Lower lobe of right lung (tissue), 2 donors: ENCODE measurements around the gene STX2. TPM values are rescaled to one million over a fixed set of nuclear protein-coding genes. Genes with fewer than 3 reads are reported as not detected.
"Not testable (repeated sequence)": the region's sequence is repeated elsewhere in the genome, so short reads cannot be mapped to it uniquely, and the experiment has no call there.

Experiments used
- ATAC-seq, 2 donors: fragments of 200-7000 bp; cut with Tn5 transposase; one replicate each; pipeline ENCODE4 v1.9.1; 2020 to 2022; ENCODE audit warnings: mild to moderate bottlenecking in 2 of 2, moderate library complexity in 2 of 2
- DNase-seq: peaks from one replicate; pipeline ENCODE4 v3.0.0-alpha.2; 2020
- H3K27ac ChIP-seq: fragments of 200-600 bp; one replicate; pipeline ENCODE4 v1.8.0; 2022
- H3K27me3 ChIP-seq: fragments of 200-600 bp; one replicate; pipeline ENCODE4 v1.8.0; 2022; ENCODE audit warnings: low read depth
- H3K36me3 ChIP-seq: fragments of 200-600 bp; one replicate; pipeline ENCODE4 v1.8.0; 2022; ENCODE audit warnings: mild to moderate bottlenecking
- H3K4me1 ChIP-seq: fragments of 200-600 bp; one replicate; pipeline ENCODE4 v1.8.0; 2022
- H3K4me3 ChIP-seq: fragments of 200-600 bp; one replicate; pipeline ENCODE4 v1.8.0; 2022; ENCODE audit warnings: mild to moderate bottlenecking
- H3K9me3 ChIP-seq: fragments of 200-600 bp; one replicate; pipeline ENCODE4 v1.8.0; 2022
- intact Hi-C: fragments of 100-400 bp; cut with DNase I; formaldehyde crosslinking; loops from one replicate; pipeline ENCODE4 v1.11.0; 2022
- total RNA-seq: library from RNA; stranded (reverse); fragmentation: NEBNext Ultra II Directional; extraction: Animal tissue kit (Norgen Biotek cat#: 25700); gene quantifications from one replicate; pipeline ENCODE4 v1.2.1, GENCODE V29; 2021
- TF ChIP-seq, protein P1 (sequence below): fragments of 200-600 bp; IDR thresholded peaks from one replicate; pipeline ENCODE4 v1.8.0; 2022; ENCODE audit warnings: antibody characterized with exemption, mild to moderate bottlenecking
- donor health status: DM: no; HTN: yes; CAD: no; lungs with severe emphysema.

STX2 gene
- total RNA-seq, 1 donor from 2014 or later = 24.6 TPM

DNA sequence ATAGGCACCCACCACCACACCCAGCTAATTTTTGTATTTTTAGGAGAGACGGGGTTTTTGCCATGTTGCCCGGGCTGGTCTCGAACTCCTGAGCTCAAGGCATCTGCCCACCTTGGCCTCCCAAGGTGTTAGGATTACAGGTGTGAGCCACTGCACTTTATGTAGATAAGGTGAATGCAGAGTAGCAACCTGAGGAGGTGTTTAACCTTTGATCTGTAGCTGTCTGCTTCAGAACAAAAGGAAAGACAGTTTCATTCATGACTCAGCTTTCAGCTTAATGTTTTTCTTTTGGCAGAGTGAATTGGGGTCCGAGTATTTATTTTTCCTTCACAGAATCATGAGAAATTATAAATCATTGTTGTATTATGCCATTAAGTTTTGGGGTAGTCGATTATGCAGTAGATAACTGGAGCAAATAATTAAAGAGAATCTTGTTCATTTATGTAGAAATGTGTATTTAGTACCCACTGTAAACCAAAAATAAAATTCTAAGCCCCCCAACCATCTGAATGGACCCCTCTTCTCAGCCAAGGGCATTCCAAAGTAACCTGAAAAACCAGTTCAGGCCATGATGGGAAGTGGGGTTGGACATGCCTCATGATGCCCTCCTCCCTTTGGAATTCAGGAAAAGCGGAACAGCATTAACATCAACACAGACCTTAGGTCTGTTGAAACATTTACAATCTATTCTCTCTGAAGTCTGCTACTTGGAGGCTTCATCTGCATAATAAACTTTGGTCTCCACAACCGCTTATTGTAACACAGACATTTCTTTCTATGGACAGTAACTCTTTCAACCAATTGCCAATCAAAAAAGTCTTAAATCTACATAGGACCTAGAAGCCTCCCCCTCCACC is 10.7 kb upstream of the STX2 start:
- H3K4me1 ChIP-seq = no peaks in the 10 kb centered on the region
- H3K4me3 ChIP-seq = no peak overlapping the region
- no peaks in the 10 kb centered on the region for H3K27me3 ChIP-seq
- TF ChIP-seq, protein P1, sequence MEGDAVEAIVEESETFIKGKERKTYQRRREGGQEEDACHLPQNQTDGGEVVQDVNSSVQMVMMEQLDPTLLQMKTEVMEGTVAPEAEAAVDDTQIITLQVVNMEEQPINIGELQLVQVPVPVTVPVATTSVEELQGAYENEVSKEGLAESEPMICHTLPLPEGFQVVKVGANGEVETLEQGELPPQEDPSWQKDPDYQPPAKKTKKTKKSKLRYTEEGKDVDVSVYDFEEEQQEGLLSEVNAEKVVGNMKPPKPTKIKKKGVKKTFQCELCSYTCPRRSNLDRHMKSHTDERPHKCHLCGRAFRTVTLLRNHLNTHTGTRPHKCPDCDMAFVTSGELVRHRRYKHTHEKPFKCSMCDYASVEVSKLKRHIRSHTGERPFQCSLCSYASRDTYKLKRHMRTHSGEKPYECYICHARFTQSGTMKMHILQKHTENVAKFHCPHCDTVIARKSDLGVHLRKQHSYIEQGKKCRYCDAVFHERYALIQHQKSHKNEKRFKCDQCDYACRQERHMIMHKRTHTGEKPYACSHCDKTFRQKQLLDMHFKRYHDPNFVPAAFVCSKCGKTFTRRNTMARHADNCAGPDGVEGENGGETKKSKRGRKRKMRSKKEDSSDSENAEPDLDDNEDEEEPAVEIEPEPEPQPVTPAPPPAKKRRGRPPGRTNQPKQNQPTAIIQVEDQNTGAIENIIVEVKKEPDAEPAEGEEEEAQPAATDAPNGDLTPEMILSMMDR = no peak
- no peaks in the 10 kb centered on the region for H3K9me3 ChIP-seq
- H3K36me3 ChIP-seq = no peaks in the 10 kb centered on the region
- intact Hi-C loops = no loop called here
- ATAC-seq (peak in 1 of 2 donors; percentile 63), DNase-seq (no peak)
- H3K27ac ChIP-seq = no peak overlapping the region

DNA sequence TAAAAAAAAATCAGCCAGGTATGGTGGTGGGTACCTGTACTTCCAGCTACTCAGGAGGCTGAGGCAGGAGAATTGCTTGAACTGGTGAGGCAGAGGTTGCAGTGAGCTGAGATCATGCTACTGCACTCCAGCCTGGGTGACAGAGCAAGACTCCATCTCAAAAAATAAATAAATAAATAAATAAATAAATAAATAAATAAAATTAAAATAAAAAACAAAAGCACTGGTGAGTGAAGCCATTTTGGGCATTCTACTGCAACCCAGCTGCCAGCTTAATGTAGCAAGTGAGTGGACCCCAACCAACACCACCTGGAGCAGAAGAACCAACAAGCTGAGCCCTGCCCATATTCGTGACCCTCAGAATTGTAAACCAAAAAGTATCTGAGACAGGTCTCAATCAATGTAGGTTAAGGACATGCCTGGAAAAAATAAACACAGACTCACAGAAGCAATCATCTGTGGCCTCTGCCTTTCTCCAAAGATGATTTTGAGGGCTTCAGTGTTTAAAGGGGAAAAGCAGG is 9.8 kb upstream of the STX2 start:
- ATAC-seq, H3K4me1 ChIP-seq, H3K27me3 ChIP-seq, H3K4me3 ChIP-seq, H3K36me3 ChIP-seq, intact Hi-C loops, DNase-seq, H3K27ac ChIP-seq, H3K9me3 ChIP-seq: not testable (repeated sequence)

DNA sequence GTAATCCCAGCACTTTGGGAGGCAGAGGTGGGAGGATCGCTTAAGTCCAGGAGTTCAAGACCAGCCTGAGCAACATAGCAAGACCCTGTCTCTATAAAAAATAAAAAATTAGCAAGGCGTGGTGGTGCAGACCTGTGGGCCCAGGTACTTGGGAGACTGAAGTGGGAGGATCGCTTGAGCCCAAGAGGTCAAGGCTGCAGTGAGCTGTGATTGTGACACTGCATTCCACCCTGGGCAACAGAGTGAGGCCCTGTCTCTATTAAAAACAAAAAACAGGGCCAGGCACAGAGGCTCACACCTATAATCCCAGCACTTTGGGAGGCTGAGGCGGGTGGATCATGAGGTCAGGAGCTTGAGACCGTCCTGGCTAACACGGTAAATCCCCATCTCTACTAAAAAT is 9.1 kb upstream of the STX2 start:
- H3K9me3 ChIP-seq, DNase-seq, H3K4me1 ChIP-seq, H3K27me3 ChIP-seq, H3K27ac ChIP-seq, ATAC-seq, H3K4me3 ChIP-seq, H3K36me3 ChIP-seq, intact Hi-C loops: not testable (repeated sequence)

DNA sequence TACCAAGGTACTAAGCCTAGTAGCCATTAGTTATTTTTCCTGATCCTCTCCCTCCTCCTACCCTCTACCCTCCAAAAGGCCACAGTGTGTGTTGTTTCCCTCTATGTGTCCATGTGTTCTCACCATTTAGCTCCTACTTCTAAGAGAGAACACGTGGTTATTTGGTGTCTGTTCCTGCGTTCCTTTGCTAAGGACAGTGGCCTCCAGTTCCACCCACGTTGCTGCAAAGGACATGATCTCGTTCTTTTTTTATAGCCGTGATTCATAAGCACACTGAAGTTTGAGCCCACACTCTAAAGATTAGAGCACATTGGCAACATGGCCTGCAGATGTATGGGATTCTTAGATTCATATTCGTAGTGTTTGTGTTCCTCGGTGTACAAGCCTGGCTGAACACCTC is 8.1 kb upstream of the STX2 start:
- intact Hi-C loops = no loop called here
- no peak overlapping the region for H3K4me3 ChIP-seq
- TF ChIP-seq, protein P1 = no peak
- no peaks in the 10 kb centered on the region for H3K9me3 ChIP-seq
- no peaks in the 10 kb centered on the region for H3K27me3 ChIP-seq
- no peak for ATAC-seq
- no peak overlapping the region for H3K27ac ChIP-seq
- H3K4me1 ChIP-seq = no peaks in the 10 kb centered on the region
- no peak for DNase-seq
- H3K36me3 ChIP-seq = no peaks in the 10 kb centered on the region

DNA sequence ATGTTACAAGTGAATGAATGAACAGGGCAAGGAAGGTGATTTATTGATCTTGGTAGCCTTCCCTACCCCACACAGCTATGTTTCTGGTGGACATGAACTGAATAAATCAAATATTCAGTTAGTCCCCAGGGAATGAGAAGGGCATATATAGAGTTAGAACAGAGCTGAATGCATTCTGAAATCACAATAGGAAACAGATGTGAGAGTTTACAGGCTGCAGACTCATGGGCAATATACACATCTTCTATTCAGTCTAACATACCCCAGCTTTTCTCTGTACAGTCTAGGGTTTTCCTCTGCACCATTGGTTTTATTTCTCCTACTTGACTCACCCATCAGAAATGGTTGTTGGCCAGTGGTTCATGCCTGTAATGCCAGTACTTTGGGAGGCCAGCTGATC is 7.3 kb upstream of the STX2 start:
- DNase-seq = no peak
- Histone ChIP-seq H3K27ac (no peak overlapping the region), H3K36me3 (no peaks in the 10 kb centered on the region), H3K4me1 (no peaks in the 10 kb centered on the region), H3K4me3 (no peak overlapping the region), H3K27me3 (no peaks in the 10 kb centered on the region), H3K9me3 (no peaks in the 10 kb centered on the region)
- TF ChIP-seq, protein P1 = no peak
- ATAC-seq = no peak
- intact Hi-C loops = no loop called here

DNA sequence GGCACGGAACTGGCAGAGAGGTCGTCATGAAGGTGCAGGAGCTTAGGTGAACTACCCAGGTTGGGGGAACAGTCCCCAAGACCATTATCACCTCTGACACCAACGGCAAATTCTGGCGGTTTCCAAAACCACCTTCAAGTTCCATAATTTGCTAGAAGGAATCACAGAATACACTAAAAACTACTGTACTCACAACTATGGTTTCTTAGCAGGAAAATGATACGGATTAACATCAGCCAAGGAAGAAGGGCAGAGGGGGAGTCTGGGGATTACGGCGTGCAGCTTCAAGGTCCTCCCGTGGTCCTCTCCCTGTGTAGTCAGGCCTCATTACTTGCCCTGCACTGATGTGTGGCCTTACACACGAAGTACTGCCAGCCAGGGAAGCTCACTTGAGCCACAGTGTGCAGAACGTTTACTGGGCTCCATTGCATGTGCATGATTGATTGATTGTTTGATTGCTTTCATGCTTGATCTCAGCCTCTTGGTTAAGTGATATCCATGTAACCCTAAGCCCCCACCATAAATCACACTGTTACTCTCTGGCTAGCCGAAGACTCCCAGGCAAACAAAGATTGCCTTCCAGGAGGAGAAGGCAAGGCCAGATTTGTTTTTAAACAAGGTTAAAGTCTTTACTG is 837 bp upstream of the STX2 start:
- no peaks in the 10 kb centered on the region for H3K27me3 ChIP-seq
- intact Hi-C loops = no loop called here
- H3K4me1 ChIP-seq = peaks cover 26% of the 10 kb centered on the region
- no peak for DNase-seq
- no peaks in the 10 kb centered on the region for H3K36me3 ChIP-seq
- no peak overlapping the region for H3K27ac ChIP-seq
- TF ChIP-seq, protein P1 = no peak
- ATAC-seq = no peak
- H3K4me3 ChIP-seq = peak overlapping the region; percentile 84
- H3K9me3 ChIP-seq = no peaks in the 10 kb centered on the region
